ENCODE data around the gene DUSP15.
"Not testable (repeated sequence)": the region's sequence is repeated elsewhere in the genome, so short reads cannot be mapped to it uniquely, and the experiment has no call there.

The DUSP15 gene

DNA sequence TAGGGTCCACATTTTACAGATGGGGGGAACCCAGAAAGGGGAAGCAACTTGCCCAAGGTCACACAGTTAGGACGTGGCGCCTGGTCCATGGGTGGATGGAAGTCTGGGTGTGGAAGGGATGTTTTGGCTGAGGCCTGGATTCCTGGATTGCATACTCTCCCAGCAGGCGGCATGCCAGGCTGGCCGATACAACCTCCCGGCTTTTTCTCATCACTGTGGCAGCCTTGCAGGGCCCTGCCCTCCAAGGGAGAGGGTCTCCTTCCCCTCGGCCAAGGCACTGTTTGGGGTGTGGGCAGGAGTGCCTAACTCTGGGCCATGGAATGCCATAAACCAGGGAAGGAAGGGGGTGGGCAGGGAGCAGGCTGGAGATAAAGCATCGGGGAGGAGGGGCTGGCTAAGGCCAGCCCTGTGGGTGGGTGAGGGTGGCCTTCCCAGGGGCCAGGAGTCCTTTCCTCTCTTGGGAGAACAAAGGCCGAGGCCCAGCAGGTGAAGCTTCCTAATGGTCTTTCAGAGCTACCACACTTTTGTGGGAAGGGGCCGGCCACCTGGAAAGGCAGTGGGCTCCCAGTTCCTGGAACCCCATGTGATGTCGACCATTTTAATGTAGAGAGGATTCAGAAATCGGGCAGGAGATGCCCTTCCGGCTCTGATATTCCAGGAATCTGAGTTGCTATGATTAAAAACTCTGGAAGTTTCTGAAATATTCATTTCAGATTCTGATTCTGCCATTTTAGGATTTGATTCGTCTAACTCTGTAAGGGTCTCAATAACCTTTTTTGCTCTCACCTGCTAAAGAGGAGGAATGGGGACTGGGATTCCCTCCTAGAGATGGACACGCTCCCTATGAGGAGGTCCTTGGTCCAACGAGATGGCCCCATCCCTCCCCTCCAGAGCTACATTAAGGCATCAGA lies 29.2 kb downstream of the DUSP15 start:
- in situ Hi-C loops (cut with MboI; ENCODE audit: low sequenced_read_pairs): no loop called here

DNA sequence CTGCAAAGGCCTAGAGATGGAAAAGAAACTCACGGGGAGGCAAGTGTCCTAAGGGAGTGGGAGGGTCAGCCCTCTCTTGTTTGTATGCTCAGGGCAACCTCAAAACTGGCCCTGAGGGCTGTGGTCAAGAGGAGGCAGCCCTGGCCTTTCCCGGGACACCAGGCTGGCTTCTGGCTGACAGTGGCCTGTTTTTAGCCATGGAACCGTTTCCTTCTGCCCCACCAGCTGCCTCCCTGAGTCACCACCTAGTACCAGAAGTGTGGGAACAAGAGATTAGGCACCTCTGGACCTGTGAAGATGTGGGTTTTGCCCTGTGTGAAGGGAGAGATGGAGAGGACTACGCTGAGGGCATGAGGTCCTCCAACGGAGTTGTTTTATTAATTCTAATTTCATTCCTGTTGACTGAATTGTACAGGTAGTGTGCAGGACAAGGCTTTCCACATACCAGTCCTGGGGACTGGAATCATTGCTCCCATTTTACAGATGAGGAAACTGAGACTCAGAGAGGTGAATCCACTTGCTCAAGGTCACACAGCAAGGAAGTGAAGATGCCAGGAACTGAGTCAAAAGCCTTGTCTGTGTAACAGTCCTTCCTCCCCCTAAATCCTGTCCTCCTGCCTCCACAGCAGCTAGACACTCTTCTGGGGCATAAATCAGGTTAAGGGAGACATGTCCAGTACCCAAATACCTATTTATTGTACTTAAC lies 30.4 kb downstream of the DUSP15 start:
- in situ Hi-C loops (cut with MboI; ENCODE audit: low sequenced_read_pairs): loop anchor here (10.0 kb wide), 1 partner anchor 255 kb away; no protein-coding TSS in a partner anchor

DNA sequence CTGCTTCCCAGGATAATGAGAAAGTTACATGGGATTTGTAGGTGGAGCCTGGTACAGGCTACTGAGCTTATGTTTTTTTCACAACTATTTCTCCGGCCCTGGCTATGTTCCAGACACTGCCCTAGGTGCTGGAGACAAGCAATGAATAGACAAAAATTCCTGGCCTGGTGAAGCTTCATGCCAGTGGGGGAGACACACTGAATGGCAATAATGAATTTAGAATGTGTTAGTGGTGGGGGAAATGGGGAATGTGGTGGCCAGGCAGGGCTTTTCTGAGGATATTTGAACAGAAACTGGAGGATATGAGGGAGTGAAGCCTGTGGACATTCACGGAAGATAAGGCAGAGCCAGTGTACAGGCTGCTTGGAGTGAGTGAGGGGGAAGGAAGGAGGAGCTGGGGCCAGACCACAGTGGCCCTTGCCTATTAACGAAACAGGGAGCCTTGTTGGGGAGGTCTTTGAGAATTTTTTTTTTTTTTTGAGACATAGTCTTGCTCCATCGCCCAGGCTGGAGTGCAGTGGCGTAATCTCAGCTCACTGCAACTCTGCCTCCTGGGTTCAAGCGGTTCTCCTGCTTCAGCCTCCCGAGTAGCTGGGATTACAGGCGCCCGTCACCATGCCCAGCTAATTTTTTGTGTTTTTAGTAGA lies 31.6 kb downstream of the DUSP15 start:
- in situ Hi-C loops (cut with MboI; ENCODE audit: low sequenced_read_pairs): loop anchor here (10.0 kb wide), 1 partner anchor 256 kb away; no protein-coding TSS in a partner anchor

DNA sequence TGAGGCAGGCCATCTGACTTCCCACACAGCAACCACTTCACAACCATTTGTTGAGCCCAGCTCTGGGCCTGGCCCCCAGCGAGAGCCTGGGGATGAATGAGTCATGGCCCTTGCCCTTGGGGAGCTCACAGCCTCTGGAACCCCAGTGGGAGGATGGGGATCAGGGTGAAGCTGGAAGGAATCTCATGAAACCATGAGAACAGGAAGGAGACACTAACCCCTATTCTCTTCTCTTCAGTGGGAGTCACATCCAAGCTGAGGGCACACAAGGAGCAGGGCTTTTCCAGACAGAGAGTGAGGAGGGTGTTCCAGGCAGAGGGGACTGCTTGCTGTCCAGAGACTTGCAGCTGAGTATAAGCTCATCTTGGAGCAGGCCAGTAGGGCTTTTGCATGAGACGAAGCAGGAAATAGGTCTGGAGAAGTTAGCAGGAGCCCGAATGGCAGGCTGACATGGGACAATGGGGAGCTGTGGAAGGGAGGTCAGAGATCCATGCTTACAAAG lies 32.4 kb downstream of the DUSP15 start:
- in situ Hi-C loops (cut with MboI; ENCODE audit: low sequenced_read_pairs): loop anchor here (10.0 kb wide), 1 partner anchor 257 kb away; no protein-coding TSS in a partner anchor

DNA sequence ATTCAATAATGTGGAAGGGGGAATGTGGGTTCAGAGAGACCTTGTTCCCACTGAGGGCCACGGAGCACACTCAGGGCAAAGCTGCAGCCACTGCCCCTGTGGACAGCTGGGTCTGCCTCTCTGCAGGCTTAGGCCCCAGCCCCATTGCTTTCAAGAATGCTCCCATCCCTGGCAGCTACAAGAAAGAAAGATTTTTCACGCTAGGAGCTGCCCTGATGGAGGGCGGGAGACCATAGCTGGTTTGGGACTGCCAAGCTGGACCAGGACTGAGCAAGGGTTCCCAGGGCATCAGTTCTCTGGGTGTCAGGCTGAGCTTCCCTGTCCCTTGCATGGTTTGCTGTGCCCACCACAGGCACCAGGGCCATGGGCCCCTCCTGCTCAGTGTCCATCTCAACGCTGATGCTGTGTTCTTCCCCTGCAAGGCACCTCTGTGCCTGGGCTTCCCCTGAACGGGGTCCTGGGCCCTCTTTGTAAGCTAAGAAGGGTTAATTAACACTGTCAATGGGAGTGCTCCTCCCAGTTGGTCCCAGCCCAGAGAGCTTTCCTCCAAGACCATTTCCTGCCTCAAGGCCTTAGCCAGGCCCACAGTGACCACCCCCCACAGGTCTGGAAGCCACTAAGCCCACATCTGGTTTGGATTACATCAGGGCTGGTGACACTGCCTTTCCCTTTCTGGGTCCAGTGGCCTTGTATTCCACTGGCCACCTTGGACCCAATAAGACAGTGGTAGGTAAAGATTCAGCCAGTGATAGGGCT lies 33.3 kb downstream of the DUSP15 start:
- in situ Hi-C loops (cut with MboI; ENCODE audit: low sequenced_read_pairs): loop anchor here (10.0 kb wide), 1 partner anchor 258 kb away; no protein-coding TSS in a partner anchor

DNA sequence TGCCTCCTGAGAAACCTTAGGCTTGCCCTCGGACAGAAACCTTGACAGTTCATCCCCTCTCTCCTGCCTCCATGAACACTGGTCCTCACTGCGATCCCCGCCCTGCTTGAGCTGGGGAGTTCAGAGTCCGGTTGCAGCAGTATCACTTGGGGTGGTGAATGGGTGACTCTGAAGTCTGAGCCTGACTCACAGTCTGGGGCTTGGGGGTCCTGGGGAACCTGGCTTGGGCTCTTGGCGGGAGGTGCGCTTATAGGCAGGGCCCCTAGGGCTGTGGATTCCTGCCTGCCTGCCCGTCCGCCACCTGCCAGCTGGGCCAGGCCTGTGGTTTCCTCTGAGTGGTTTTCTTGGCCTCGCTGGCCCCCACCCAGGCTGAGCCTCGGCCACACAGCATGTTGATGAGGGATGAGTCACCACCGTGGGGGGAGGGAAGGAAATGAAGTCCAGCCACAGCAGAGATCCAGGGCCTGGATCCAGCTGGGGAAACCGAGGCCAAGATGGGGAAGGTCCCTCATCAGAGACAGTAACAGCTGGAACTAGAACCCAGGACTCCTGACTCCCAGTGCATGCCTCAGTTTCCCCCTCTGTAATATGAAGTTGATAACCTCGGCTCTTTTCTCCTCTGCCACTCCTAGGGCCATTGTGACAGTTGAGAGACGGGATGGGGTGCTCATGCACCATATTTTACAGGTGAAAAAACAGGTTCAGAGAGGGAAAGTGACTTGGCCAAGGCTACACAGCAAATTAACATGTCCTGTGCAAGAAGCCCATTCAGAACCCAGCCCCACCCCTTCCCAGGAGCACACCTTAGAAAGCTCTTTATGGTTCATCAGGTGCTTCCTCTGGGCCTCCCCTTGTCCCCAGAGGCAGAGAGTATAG lies 34.1 kb downstream of the DUSP15 start:
- in situ Hi-C loops (cut with MboI; ENCODE audit: low sequenced_read_pairs): loop anchor here (10.0 kb wide), 1 partner anchor 259 kb away; no protein-coding TSS in a partner anchor

DNA sequence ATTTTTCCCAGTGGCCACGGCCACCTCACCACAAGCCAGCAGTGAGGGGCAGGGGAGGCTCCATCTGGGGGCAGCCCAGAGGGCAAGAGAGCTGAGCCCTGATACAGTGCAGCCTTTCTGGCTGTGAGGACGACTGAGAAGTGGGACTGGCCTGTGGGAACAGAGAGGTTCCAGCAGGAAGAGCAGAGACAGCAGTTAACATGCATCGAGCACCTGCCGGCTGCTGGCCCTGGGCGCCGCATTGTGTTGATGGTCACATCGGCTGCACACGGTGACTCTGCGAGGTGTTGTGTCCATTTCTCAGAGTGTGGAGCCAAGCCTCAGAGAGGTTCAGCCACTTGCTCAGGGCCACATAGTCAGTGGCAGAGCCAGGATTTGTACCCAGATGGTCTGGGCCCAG lies 34.8 kb downstream of the DUSP15 start:
- in situ Hi-C loops (cut with MboI; ENCODE audit: low sequenced_read_pairs): loop anchor here (10.0 kb wide), 1 partner anchor 259 kb away; no protein-coding TSS in a partner anchor

DNA sequence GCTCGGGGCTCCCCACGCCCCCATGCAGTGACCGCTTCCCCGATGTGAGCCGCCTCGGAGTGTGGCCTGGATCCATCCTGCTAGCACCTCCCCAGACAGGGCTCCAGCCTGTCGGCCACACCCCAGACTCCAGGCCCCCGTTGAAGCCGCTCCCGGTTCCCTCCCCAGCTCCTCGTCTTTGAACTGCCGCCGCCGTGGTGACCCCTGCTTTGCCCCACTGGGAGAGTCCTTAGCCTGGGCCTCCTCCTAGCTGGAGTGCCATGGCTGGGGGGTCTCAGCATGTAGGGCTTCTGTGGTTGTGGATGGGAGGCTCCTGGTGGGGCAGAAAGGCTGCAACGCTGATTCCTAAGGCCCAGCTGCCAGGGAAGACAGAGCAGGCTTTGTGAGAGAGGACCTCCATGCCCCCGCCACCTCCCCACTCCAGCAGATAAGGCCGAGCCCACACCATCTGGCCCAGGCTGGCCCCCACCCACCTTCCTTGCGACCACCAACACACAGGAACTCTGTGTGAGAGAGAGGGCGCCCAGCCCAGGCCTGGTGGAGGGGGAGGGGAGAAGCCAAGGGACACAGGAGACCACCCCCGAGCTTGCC lies 36.3 kb downstream of the DUSP15 start:
- in situ Hi-C loops (cut with MboI; ENCODE audit: low sequenced_read_pairs): loop anchor here (10.0 kb wide), 1 partner anchor 261 kb away; no protein-coding TSS in a partner anchor

DNA sequence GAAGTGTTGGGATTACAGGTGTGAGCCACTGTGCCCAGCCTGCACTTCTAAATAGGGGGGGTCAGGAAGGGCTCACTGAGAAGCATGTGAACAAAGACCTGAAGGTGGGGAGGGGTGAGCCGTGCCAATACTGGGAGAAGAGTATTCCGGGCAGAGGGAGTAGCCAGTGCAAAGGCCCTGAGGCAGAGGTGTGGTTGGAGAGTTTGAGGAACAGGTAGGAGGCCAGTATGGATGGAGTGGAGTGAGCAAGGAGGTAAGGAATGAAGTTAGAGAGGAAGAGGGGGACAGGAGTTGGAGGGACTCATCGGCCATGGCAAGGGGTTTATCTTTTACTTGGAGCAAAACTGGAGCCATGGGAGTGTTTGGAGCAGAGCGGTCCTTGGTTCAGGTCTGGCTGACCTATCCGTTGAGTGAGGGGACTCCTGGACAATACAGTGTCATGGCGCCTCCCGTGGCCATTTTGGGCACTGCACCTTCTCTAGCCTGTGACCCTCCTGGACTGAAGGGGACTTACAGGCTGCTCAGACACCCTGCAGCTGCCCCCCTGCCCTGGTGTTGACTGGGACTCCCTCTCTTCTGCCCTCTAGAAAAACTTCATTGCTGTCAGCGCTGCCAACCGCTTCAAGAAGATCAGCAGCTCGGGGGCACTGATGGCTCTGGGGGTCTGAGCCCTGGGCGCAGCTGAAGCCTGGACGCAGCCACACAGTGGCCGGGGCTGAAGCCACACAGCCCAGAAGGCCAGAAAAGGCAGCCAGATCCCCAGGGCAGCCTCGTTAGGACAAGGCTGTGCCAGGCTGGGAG lies 37.0 kb downstream of the DUSP15 start:
- in situ Hi-C loops (cut with MboI; ENCODE audit: low sequenced_read_pairs): loop anchor here (10.0 kb wide), 1 partner anchor 261 kb away; no protein-coding TSS in a partner anchor

DNA sequence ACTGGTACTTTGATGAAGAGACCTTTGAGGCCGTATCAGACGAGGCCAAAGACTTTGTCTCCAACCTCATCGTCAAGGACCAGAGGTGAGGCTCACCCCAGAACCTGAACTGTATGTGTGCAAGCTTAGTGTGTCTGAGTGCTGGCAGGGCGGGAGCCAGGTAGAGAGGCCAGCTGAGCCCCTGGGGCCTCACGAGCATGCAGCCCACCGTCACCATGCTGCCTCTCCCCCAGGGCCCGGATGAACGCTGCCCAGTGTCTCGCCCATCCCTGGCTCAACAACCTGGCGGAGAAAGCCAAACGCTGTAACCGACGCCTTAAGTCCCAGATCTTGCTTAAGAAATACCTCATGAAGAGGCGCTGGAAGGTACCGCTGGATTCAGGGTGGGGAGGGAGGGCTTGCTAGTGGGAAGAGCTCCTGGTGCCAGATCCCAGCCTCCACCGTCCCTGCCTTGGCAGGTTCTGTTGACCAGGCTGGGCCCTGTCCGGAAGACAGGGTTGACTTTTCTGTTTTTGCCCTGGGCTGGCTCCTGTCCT lies 38.5 kb downstream of the DUSP15 start:
- in situ Hi-C loops (cut with MboI; ENCODE audit: low sequenced_read_pairs): loop anchor here (10.0 kb wide), 1 partner anchor 263 kb away; no protein-coding TSS in a partner anchor

DNA sequence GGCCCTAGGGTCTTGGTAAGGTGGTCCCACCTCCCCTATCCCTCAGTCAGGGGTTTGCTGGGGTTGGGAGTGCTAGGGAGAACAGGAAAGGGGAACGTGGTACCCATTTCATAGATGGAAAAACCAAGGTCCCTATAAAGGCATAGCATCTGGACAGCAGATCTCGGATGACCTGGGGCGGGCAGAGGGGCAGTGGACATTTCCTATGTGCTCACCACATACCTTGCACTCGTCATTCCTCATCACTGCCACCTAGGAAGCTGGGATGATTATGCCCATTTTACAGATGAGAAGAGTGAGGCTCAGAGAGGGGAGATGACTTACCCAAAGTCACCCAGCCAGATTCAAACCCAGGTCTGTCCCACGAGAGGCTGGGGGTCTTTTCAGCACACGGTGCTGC lies 39.1 kb downstream of the DUSP15 start:
- in situ Hi-C loops (cut with MboI; ENCODE audit: low sequenced_read_pairs): loop anchor here (10.0 kb wide), 1 partner anchor 264 kb away; no protein-coding TSS in a partner anchor

DNA sequence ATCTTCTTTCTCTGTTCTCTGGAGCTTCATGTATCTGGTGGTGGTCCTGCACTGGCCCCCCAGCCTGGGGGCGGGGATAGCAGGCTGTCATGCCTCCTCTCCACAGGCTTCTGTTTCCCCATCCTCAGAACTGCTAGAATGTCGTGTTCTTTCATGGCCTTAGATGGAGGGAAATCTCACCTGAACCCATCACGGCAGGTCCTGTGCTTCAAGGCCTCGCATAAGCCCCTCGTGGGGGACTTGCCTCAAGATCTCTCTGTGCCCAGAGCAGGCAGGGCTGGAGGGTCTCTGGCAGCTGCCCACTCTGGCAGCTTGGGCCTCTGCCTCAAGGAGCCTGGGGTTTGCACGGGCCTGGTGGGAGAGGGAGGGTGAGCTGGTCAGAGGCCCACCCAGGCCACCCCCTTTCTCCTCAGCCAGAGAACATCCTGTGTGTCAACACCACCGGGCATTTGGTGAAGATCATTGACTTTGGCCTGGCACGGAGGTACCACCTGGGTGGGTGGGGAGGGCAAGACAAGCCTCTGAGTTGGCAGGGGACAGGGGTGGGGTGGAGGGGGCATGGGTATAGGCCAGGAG lies 39.8 kb downstream of the DUSP15 start:
- in situ Hi-C loops (cut with MboI; ENCODE audit: low sequenced_read_pairs): loop anchor here (10.0 kb wide), 1 partner anchor 264 kb away; no protein-coding TSS in a partner anchor

DNA sequence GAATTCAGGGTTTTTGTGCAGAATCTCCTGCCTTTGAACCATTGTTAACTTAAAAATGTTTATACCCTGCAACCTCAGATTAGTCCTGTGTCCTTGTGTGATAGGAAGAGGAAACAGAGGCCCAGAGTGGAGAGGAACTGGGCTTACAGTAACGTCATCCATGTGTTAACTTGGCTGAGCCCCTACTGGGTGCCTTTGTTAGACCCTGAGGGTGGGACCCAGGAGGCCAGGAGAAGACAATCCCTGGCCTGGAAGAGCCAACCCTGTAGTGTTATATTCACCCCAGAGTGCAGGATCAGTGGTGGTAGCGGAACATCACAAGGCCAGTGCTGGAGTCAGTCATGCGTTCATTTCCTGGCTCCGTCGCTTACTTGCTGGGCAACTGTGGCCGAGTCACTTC lies 40.6 kb downstream of the DUSP15 start:
- in situ Hi-C loops (cut with MboI; ENCODE audit: low sequenced_read_pairs): loop anchor here (10.0 kb wide), 1 partner anchor 265 kb away; no protein-coding TSS in a partner anchor

DNA sequence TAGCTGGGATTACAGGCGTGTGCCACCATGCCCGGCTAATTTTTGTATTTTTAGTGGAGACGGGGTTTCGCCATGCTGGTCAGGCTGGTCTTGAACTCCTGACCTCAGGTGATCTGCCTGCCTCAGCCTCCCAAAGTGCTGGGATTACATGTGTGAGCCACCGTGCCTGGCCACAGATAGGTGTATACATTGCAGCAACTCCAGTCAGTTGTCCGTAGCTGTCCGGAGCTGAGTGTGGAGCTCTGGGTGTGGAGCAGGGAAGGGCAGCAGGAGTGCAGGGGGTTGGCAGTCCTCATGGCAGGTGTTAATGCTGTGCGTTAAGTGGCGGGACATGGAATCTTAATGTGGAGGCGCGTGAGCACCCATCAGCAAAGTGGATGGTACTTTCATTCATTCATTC lies 42.3 kb downstream of the DUSP15 start:
- in situ Hi-C loops (cut with MboI; ENCODE audit: low sequenced_read_pairs): not testable (repeated sequence)

DNA sequence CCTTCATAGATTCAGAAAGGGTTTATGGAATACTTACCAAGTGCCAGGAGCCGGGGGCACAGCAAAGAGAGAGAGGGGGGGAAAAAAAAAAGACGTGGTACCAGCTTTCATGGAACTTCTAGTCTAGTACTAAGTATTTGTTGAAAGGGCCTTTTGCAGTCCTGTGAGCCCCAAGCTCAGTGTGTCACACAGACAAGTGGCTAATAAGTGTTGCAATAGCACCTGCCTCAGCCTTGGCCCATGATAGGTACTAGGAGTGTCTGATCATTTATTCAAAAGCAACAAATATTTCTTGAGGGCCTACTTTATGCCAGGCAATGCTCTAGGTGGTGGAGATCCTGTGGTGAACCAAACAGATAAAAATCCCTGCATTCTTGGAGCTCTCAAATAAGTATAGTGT lies 43.3 kb downstream of the DUSP15 start:
- in situ Hi-C loops (cut with MboI; ENCODE audit: low sequenced_read_pairs): no loop called here

DNA sequence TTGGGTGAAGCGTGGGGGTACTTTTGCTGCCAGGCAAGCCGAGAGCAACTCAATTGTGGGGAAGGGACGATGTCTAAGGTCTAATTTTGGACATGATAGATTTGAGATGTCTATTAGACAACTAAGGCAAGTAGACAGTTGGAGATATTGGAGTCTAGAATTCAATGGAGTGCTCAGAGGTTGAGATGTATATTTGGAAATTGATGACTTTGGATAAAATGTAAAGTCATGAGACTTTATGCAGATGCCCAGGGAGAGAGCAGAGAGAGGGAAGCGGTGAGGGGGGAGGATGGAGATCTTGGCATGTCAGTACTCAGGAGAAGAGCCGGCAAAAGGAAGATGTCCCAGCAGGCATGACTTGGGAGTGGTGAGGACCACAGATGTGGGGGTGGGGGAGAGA lies 44.3 kb downstream of the DUSP15 start:
- in situ Hi-C loops (cut with MboI; ENCODE audit: low sequenced_read_pairs): no loop called here
